A172 (cell line): ENCODE results near the gene FREY1. TPM values are rescaled to one million over a fixed set of nuclear protein-coding genes. Genes with fewer than 3 reads are reported as not detected.
A peak's percentile ranks its signal among the peaks of the same experiment; 100 is the strongest.

Source experiments
- DNase-seq: peaks from one replicate; pipeline ENCODE4 v3.0.0-alpha.2; 2015; ENCODE audit warnings: low spot score
- total RNA-seq: library from RNA; depleted of rRNA; stranded (reverse); fragments of >200 nt; shearing (Covaris generic); gene quantifications from 2 replicates; pipeline ENCODE4 v1.2.3, GENCODE V29; 2014

FREY1 gene
- total RNA-seq, 1 experiment from 2014 or later, result 0.26 TPM

- no peak for DNase-seq
Measured at GRCh38 chr11:45895553-45896259, 11.4 kb downstream of the FREY1 start.

DNA sequence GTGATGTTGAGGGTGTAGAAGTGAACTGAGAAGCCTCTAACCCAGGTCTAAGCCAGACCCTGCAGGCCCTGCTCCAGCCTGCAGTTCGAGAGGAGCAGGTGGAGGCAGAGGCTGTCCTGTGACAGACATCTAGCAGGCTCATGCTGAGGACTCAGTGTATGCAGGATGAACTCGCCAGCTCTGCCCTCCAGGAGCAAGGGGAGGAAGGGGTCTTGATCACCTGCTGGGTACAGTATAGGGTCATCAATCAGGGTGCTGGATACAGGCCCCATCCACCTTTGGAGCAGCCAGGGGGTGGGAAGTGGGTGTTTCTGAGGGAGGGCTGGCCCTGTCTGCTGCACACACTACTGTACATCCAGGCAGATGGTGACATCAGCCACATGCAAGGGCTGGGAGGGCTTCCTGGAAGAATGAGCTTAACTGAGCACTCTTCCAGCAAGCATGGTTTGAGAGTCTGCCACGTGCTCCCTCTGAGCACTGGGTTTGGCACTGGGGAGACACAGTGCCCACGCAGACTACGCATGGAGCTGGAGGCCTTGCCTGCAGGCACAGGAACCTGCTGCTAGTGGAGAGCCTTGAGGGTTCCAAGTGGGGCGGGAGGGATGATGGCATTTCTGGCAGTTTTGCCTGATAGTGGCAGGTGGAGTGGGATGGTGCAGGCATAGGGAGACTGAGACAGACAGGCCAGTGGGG is 12.4 kb downstream of the FREY1 start:
- DNase-seq, result no peak

- no peak for DNase-seq
Measured at GRCh38 chr11:45892856-45893255, 14.2 kb downstream of the FREY1 start.

- DNase-seq, result no peak
Measured at GRCh38 chr11:45890886-45891550, 16.1 kb downstream of the FREY1 start.

- DNase-seq, result no peak
Measured at GRCh38 chr11:45889966-45890365, 17.1 kb downstream of the FREY1 start.

DNA sequence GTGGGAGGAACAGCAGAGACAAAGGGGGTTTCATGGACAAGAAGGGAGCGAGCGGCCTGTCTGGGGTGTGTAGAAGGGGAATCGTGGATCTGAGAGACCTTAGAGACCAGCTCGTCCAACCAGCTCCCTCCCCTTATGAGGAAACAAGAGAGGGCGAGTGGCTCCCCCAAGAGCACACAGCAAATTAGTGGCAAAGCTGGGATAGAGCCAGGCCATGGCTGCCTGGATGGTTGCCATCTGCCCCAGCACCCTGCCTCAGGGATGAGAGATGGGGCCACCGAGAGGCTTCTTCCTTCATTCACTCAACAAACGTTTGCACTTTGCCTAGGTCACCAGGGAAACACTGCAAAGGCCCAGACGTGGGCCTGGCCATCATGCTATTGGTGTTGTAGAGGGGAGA is 17.5 kb downstream of the FREY1 start:
- no peak for DNase-seq

DNA sequence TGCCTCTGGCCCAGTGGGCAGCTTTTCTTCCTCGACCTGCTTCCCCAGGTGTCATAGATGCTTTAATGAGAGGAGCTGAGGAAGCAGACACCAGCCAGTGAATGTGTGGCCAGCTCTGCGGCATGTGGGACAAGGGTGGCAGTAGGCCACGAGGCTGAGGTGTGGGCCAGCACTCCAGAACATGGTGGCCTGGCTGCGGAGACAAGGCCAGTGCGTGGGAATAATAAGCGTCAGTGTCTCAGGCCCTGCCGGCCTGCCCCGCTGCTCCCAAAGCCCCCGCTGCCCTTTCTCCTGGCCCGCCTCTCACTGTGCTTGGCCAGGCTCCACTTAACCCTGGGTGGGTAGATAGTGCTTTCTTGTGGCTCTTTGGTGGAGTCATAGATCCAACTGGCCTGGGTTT is 19.5 kb downstream of the FREY1 start:
- DNase-seq, result no peak

- DNase-seq, result no peak
Measured at GRCh38 chr11:45886816-45887520, 20.1 kb downstream of the FREY1 start.

GRCh38 chr11:45885921-45886721 is 20.9 kb downstream of the FREY1 start:
- DNase-seq, result no peak

DNA sequence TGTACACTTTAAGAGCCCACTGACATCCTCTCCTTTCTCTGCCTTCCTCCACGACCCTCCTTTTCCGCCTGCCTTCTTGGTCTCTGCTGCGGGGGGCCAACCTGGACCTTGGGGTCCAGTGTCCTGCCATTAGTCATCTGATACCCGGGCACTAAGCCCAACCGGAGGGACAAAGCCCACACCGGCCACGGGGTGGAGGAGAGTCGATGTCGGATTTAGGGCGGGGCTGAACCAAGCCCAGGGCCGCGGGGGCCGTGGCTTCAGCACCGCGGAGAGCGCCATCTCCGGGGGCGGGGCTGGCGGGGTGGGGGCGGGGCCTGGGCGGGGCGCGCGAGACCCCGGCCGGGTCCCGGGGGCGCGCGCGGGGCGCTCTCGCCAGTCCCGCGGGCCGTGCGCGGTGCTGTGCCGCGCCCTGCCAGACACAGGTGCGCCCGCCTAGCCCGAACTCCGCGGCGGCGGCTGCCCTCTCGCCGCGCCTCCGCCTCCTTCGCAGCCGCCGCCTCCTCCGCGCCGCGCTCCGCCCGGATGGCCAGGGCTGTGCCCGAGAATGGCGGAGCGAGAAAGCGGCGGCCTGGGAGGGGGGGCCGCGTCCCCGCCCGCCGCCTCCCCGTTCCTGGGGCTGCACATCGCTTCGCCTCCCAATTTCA is 21.7 kb downstream of the FREY1 start, which contains the start of gene MAPK8IP1:
TSS of gene MAPK8IP1 (plus strand) at position 378 of the 647 bp plus-strand sequence. CDS start at position 548, 170 bp downstream.
- no peak for DNase-seq

DNA sequence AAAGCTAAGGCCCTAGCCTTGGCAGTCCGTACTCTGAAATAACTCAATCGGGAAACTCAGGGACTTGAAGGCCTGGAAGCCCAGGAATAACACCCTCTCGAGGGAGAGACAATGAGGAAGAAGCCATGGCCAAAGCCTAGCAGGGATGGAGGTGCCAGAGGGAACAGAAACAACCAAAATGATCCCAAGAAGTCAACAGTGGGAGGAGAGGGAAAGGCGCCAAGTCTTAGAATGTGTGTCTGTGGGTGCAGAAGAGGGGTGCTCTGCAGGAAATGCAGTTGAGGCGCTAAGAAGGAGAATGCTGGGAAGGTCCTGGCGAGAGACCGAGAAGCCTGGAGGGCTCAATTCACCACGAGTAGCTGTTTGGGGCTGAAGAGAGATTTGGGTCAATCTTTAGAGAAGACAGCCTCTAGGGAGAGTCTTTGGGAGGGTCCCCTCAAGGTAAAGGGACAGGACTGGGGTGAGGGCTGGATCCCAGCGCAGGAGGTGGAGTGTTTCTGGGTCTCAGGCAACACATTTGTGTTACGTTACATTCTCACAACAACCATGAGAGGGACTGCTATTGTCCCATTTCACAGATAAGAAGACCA is 22.4 kb downstream of the FREY1 start:
- no peak for DNase-seq

DNA sequence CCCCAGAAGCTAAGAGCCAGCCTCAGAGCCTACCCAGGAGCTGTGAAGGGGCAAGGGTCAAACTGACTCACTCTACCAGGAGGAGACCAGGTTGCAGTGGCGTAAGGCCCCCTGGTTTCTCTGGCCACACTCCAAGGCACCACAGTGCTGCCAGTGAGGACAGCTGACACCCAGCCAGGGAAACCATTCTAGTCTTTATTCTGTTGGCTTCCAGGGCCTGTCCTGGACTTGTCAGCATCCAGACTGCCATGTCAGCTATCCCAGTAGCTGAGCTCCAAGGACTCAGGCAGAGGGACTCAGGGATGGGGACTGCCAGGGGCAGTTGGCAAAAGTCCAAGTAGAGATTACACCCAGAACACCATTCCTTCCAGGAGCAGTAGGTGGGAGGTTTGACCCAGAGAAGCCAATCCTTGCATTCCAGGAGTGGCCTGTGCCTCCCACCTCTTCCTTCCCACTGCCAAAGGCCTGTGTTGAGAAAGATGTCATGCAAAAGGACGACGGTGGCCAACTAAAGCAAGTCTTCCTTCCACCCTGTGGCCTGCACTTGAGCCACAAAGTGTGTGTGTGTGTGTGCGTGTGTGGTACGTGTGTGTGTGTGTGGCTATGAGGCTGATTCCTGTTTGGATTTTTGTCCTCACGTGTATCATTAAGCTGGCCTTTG is 25.2 kb downstream of the FREY1 start:
- no peak for DNase-seq

DNA sequence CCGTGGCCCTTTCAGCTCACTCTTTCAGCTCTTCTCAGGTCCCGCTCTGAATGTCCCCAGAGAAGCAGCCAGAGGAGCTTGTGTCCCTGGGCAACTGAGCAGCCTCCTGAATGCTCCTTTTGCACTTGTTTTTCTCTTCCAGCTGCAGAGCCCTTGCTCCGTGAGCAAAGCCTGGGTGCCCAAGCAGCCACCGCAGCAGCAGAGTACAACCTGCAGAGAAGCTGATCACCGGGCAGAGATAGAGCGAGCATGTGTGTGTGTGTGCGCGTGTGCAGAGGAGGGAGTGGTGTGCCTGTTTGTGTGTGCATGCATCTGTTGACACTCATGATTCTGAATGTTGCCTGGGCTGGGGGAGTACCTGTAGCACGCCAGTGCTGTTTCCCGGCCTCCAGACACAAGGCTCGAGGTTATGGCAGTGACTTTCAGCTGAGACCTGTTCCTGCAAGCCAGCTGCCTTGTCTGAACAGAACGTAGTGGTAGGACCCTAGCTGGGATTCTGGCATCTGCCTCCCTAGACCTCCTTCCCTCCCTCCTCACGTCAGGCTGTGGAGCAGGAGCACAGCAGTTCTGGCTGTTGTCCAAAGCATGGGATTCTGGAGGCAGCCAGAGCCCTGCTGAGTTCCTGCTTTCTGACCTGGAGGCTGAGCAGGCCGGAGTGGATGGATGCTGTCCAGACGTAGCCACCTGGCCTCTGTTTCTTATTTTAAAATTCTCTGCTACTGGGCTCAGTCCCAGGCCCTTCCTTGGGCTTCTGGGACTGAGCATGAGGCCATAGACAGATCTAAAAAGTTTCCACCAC is 26.1 kb downstream of the FREY1 start:
- DNase-seq, result no peak

DNA sequence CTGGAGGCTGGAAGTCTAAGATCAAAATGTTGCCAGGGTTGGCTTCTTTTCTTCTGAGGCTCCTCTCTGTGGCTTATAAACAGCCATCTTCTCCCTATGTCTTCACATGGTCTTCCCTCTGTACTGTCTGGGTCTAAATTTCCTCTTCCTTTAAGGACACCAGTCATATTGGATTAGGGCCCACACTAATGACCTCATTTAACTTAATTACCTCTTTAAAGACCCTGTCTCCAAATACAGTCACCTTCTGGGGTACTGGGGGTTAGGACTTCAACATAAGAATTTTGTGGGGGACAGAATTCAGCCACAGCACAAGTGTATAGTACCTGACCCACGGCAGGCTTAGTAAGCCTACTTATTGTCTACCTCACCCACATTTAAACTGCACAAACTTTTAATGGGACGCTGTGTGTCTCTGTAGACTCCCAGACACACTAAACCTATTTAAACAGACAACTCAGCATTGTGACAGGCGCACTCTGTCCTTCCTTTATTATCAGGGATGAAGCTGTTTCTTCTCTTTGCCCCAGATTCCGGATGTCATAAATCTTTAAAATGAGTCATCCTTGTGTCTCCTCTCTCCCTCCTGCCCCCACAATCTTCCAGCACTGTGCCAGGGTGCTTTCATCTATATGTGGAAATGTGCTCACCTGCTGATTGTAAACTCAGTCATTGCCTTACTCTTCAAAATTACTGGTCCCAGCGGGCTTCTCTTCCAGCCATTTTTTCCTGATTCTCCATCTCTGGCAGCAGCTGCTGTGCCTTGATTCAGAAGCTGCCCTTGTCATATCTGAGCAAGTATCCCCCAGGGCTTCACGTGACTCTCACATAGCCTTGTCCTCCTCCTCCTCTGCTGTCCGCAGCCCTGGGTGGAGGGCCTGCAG is 27.0 kb downstream of the FREY1 start:
- DNase-seq, result peak; percentile 96

DNA sequence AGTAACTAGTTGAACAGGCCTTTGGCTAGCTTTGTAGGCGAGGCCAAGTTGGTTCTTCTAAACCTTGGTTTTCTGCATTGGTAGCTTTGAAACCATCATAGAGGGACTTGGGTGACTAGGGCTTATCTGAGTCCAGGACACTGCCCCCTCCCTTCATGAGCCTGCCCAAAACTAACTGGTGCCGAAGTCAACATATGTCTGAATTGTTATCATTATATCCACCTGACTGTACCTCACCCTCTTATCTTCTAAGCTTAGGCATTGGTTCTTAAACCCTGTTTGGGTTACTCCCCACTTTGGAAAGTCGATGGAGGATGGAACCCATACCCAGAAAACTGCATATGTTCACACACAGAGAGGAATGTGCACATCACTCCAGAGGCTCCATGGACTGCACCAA is 29.2 kb downstream of the FREY1 start:
- DNase-seq, result no peak

DNA sequence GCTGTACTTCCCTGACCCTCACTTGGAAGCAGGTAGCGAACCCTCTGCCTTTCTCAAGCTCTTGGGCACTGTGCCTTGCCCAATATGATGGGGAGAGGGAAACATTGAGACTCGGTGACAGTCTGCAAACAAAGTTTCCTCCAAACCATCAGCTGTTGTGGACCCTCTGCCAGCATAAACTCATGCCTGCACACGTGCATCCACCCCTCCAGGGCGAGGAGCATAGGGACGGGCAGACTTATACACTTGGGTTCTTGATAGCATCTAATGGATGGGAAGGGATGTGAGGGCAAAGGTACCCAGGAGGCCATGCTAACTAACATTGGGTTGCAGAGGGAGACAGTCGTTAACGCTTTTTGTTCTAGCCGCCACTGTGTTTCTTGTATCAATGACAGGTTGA is 29.9 kb downstream of the FREY1 start:
- no peak for DNase-seq

DNA sequence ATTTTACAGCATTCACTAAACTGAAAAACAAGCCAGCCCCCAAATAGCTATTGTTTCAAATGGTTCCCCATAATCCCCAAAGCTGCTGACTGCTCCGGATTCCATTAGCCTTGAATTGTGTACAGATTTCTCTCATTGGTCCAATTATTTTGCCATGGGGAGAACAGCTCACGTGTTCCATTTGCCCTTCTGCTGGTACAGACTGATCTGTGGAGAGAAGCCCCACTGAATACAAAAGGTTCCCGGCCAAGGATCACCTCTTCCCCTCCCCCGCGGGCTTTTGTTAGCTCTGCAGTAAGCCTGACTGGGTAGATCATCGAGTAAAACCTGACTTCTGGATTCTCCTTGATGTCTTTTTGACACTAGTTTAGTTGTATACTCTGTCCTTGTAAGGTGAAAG is 30.7 kb downstream of the FREY1 start:
- no peak for DNase-seq
